AG04450 (cell line): ENCODE measurements around the gene ST6GALNAC3. TPM values are rescaled to one million over a fixed set of nuclear protein-coding genes. Genes with fewer than 3 reads are reported as not detected.

Experiments used
- CTCF ChIA-PET: fragments of 300-600, 350-600 bp; formaldehyde crosslinking; extraction: SDS; loops from one replicate; lab custom pipeline; 2022; ENCODE audit warnings: antibody characterized with exemption, inconsistent platforms; lab: Charles Lee
- POLR2A ChIA-PET: fragments of 350-600 bp; formaldehyde crosslinking; extraction: SDS; loops from one replicate; lab custom pipeline; 2021; ENCODE audit warnings: antibody characterized with exemption, inconsistent platforms; lab: Yijun Ruan, JAX
- DNase-seq: peaks from one replicate; pipeline ENCODE4 v3.0.0-alpha.2; 2011; ENCODE audit warnings: low read depth, low spot score
- H3K27ac ChIP-seq: one replicate; pipeline ENCODE4 v1.5.1; 2012; ENCODE audit warnings: low read depth, low read length, control low read depth
- H3K27me3 ChIP-seq: one replicate; pipeline ENCODE4 v1.6.0; 2012; ENCODE audit warnings: low read length; ENCODE audit not compliant: control insufficient read depth, insufficient read depth
- H3K4me3 ChIP-seq: 2 replicates; pipeline ENCODE4 v1.5.1; 2011; ENCODE audit warnings: mild to moderate bottlenecking, low read depth, low read length, control low read depth
- H3K9me3 ChIP-seq: 2 replicates; pipeline ENCODE4 v1.5.1; 2012; ENCODE audit warnings: low read length; ENCODE audit not compliant: control insufficient read depth, insufficient read depth
- polyA plus RNA-seq: library from polyadenylated mRNA; depleted of rRNA; stranded (reverse); fragments of >200 nt; gene quantifications from 2 replicates; pipeline ENCODE4 v1.2.3, GENCODE V29; 2011
- TF ChIP-seq, protein P1 (sequence below): IDR thresholded peaks from 2 replicates; pipeline ENCODE4 v1.5.1; 2011; ENCODE audit warnings: low read depth, low read length, control low read depth, inconsistent platforms

The ST6GALNAC3 gene
- polyA plus RNA-seq, 1 experiment = 2.1 TPM

DNA sequence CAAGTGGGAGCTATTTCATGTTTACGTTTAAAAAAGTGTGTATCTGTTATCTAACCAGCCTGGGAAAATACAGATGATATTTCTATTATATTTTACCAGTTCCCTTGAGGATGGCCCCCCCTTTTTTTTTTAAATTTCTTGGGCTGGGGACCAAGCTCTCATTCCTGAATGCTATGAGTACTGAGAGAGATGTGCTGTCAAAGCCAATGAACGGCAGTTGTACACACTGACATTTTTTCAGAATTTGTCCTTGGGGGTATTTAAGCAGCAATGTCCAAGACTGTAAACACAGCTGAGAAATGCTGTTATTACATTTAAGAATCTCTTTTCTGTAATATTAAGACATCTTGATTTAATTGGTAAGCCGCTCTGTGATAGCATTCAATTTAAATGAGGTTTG, 177.9 kb downstream of the ST6GALNAC3 start:
- Histone ChIP-seq H3K4me3 (no peak overlapping the region), H3K27me3 (no peaks in the 10 kb centered on the region), H3K27ac (no peak overlapping the region), H3K9me3 (no peaks in the 10 kb centered on the region)
- no peak for DNase-seq
- POLR2A ChIA-PET = no interaction called here
- CTCF ChIA-PET = no interaction called here
- TF ChIP-seq, protein P1, sequence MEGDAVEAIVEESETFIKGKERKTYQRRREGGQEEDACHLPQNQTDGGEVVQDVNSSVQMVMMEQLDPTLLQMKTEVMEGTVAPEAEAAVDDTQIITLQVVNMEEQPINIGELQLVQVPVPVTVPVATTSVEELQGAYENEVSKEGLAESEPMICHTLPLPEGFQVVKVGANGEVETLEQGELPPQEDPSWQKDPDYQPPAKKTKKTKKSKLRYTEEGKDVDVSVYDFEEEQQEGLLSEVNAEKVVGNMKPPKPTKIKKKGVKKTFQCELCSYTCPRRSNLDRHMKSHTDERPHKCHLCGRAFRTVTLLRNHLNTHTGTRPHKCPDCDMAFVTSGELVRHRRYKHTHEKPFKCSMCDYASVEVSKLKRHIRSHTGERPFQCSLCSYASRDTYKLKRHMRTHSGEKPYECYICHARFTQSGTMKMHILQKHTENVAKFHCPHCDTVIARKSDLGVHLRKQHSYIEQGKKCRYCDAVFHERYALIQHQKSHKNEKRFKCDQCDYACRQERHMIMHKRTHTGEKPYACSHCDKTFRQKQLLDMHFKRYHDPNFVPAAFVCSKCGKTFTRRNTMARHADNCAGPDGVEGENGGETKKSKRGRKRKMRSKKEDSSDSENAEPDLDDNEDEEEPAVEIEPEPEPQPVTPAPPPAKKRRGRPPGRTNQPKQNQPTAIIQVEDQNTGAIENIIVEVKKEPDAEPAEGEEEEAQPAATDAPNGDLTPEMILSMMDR = no peak

DNA sequence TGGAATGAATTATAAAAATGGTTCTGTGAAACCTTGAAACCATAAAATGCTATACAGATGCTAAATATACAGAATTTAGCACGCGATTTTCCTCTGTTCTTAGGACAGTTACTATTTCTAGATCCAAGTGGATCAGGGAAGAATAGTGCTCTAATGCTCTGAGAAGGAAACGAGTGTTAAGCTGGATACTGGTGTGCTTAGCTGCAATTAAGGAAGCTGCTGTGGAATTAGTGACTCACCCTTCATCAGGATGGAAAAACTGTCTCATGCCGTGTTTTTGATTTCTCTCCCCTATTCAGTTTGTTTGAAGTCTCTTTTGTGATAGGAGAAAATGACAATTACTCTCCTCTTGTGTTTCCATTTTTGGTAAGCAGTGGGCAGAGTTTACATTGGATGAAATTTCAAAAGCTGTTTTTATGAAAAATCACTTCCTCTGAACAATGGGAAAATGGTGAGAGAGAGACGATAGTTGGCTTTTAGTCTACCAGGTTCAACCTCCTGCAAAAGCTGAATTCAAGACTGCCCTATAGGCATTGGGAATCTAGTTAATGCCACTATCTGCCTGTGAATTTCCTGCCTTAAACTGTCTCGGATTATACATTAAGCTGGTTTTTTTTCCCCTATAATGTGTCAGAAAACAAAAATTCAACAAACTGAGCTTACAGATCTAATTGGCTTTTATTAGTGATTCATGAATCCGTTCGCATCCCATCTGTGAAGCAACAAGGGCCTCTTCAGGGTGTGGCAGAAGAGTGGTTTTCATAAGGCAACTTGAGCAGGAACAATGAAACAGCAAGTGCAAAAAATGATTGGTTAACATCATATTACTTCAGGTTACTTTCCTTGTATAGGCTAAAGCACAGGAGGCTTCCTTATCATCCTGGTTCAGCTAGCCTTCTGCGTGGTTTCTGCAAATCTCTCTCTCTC, 179.8 kb downstream of the ST6GALNAC3 start:
- no peak overlapping the region for H3K4me3 ChIP-seq
- H3K9me3 ChIP-seq = no peaks in the 10 kb centered on the region
- H3K27ac ChIP-seq = no peak overlapping the region

DNA sequence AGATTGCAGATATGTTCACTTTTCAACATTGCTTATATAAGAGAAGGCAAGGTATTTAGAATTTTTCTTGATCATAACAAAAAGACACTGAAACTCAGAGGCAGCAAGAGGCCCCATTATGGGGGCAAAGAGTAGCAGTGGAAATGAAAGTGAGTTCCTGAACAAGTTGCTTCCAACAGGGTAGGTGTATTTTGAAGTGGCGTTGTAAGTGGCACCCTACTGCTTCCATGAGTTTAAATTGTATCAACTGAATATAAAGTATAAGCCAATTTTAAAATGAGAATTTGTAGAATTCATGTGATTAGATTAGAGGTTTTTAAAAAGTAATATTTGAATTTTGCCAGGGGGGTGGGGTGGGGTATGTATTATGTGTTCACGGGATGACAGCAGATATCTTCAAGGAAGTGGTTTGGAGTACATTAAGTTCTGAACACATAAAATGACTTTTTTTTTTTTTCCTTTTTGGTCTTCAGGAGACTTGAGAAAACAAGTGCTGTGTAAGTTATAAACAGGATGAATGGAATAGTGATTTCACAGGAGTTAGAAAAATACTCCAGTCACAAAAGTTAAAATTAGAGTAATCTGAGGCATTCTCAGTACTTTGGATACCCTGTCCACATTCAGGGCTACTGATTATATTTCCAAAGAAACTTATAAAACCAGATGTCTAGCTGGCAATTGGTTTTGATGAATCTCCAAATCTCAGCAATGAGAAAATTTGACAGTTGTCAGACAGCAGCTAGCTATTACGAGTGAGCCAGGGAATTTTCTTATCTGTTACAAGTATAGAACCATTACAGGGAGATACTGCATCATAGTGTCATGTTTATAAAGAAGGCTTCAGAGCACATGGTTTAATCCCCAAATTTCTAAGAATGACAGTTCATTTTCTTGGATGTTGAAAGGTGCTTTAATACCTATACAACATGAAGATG, 182.0 kb downstream of the ST6GALNAC3 start:
- TF ChIP-seq, protein P1 = no peak
- Histone ChIP-seq H3K27me3 (no peaks in the 10 kb centered on the region), H3K4me3 (no peak overlapping the region), H3K9me3 (no peaks in the 10 kb centered on the region), H3K27ac (no peak overlapping the region)
- CTCF ChIA-PET = no interaction called here
- DNase-seq = no peak
- POLR2A ChIA-PET = no interaction called here

More for the DNA sequence above, 179.8 kb downstream of the ST6GALNAC3 start:
- ChIA-PET CTCF (no interaction called here), POLR2A (no interaction called here)
- DNase-seq = no peak
- no peaks in the 10 kb centered on the region for H3K27me3 ChIP-seq
- TF ChIP-seq, protein P1 = no peak

DNA sequence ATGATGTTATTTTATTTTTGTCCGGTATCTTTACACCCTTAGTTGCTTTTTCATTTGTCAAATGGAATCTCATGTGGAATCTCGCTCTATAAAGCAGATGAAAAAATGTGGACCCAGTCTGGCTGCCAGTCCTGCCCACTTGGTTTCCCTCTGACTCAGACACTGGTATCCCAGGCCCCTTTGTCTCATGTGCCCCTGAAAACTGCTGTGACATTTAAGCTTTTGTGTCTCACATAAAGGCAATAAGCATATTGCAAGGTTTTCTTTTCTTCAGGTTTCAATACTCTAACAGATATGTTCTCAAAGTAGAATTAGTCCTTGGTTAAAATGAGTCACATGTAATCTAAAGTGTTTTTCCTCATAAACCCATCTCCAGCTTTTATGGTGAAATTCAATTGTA, 183.3 kb downstream of the ST6GALNAC3 start:
- Histone ChIP-seq H3K9me3 (no peaks in the 10 kb centered on the region), H3K4me3 (no peak overlapping the region), H3K27ac (no peak overlapping the region), H3K27me3 (no peaks in the 10 kb centered on the region)
- DNase-seq = no peak
- TF ChIP-seq, protein P1 = no peak
- CTCF ChIA-PET = no interaction called here
- POLR2A ChIA-PET = no interaction called here
